ENCODE data around the gene VWA2. TPM values are rescaled to one million over a fixed set of nuclear protein-coding genes. Genes with fewer than 3 reads are reported as not detected.

Gene VWA2
- polyA plus RNA-seq, 1 of the 3 experiments (the other 2 are of a cell fraction): not detected

DNA sequence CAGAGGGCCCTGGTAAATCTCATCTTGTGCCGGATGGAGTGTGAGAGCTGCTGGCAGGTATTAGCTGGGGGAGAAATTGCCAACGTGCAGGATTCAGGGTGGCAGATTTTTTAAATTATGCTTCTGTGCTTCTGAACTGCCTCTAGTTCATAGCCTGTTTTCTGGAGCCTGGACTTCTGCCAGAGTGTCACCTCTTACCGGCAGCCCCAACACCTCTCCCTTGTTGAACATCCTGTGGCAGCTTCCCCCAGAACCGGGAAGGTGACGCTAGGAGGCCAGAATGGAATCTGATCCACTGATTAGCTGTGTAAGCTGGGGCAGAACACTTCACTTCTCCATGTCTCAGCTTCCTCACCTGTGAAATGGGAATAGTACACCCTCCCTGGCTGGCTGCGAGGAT, 5.1 kb downstream of the VWA2 start:
- H2AFZ ChIP-seq (ENCODE audit: low read depth): no peak overlapping the region
- H3K4me3 ChIP-seq (ENCODE audit: low read depth in 2 of 2, low read length in 1 of 2): no peak overlapping the region
- H3K4me2 ChIP-seq: no peak overlapping the region
- ChIA-PET CTCF (interaction anchor here (0.8 to 2.7 kb wide), 4 partner anchors 8 to 60 kb away, joined by 3 to 9 read pairs (median 4); no protein-coding TSS in a partner anchor), POLR2A (no interaction called here)
- H3K36me3 ChIP-seq (replicated peaks in 1 of 2; ENCODE audit: control insufficient read depth in 1 of 2, insufficient read depth in 2 of 2, low read length in 1 of 2): no peaks in the 10 kb centered on the region
- no peak overlapping the region for H3K9ac ChIP-seq
- H3K4me1 ChIP-seq (ENCODE audit: control insufficient read depth in 1 of 2, insufficient read depth in 2 of 2, low read depth in 1 of 2, low read length in 1 of 2): peaks cover 0 to 5% of the 10 kb centered on the region in 2 experiments; a peak in 1 of 4 replicates
- no peaks in the 10 kb centered on the region for H3K9me3 ChIP-seq
- TF ChIP-seq RXRA (IDR thresholded peaks at IDR 0.05; ENCODE audit: borderline replicate concordance, low read depth): no peak
- TF ChIP-seq EZH2phosphoT487 (IDR thresholded peaks at IDR 0.05; ENCODE audit: borderline replicate concordance, low read depth): no peak
- TF ChIP-seq, protein P1, sequence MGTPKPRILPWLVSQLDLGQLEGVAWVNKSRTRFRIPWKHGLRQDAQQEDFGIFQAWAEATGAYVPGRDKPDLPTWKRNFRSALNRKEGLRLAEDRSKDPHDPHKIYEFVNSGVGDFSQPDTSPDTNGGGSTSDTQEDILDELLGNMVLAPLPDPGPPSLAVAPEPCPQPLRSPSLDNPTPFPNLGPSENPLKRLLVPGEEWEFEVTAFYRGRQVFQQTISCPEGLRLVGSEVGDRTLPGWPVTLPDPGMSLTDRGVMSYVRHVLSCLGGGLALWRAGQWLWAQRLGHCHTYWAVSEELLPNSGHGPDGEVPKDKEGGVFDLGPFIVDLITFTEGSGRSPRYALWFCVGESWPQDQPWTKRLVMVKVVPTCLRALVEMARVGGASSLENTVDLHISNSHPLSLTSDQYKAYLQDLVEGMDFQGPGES (IDR thresholded peaks at IDR 0.05; ENCODE audit: low read depth, low read length): no peak
- TF ChIP-seq FOXM1 (IDR thresholded peaks at IDR 0.05; ENCODE audit: low read depth): no peak
- TF ChIP-seq, protein P2, sequence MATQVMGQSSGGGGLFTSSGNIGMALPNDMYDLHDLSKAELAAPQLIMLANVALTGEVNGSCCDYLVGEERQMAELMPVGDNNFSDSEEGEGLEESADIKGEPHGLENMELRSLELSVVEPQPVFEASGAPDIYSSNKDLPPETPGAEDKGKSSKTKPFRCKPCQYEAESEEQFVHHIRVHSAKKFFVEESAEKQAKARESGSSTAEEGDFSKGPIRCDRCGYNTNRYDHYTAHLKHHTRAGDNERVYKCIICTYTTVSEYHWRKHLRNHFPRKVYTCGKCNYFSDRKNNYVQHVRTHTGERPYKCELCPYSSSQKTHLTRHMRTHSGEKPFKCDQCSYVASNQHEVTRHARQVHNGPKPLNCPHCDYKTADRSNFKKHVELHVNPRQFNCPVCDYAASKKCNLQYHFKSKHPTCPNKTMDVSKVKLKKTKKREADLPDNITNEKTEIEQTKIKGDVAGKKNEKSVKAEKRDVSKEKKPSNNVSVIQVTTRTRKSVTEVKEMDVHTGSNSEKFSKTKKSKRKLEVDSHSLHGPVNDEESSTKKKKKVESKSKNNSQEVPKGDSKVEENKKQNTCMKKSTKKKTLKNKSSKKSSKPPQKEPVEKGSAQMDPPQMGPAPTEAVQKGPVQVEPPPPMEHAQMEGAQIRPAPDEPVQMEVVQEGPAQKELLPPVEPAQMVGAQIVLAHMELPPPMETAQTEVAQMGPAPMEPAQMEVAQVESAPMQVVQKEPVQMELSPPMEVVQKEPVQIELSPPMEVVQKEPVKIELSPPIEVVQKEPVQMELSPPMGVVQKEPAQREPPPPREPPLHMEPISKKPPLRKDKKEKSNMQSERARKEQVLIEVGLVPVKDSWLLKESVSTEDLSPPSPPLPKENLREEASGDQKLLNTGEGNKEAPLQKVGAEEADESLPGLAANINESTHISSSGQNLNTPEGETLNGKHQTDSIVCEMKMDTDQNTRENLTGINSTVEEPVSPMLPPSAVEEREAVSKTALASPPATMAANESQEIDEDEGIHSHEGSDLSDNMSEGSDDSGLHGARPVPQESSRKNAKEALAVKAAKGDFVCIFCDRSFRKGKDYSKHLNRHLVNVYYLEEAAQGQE (IDR thresholded peaks at IDR 0.05; ENCODE audit: low read depth, low read length): no peak
- no peak for TF ChIP-seq POLR2AphosphoS5 (IDR thresholded peaks at IDR 0.05; ENCODE audit: low read depth, low read length)
- TF ChIP-seq ELF1 (IDR thresholded peaks at IDR 0.05): no peak
- TF ChIP-seq, protein P3, sequence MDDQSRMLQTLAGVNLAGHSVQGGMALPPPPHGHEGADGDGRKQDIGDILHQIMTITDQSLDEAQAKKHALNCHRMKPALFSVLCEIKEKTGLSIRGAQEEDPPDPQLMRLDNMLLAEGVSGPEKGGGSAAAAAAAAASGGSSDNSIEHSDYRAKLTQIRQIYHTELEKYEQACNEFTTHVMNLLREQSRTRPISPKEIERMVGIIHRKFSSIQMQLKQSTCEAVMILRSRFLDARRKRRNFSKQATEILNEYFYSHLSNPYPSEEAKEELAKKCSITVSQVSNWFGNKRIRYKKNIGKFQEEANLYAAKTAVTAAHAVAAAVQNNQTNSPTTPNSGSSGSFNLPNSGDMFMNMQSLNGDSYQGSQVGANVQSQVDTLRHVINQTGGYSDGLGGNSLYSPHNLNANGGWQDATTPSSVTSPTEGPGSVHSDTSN (IDR thresholded peaks at IDR 0.05): no peak
- TF ChIP-seq, protein P4, sequence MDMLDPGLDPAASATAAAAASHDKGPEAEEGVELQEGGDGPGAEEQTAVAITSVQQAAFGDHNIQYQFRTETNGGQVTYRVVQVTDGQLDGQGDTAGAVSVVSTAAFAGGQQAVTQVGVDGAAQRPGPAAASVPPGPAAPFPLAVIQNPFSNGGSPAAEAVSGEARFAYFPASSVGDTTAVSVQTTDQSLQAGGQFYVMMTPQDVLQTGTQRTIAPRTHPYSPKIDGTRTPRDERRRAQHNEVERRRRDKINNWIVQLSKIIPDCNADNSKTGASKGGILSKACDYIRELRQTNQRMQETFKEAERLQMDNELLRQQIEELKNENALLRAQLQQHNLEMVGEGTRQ (IDR thresholded peaks at IDR 0.05; ENCODE audit: borderline replicate concordance, low read depth, low read length): no peak
- TF ChIP-seq JUND (IDR thresholded peaks at IDR 0.05): no peak
- no peak for TF ChIP-seq SMC3 (IDR thresholded peaks at IDR 0.05; ENCODE audit: low read depth, low read length)
- TF ChIP-seq FOXJ3 (CRISPR knock-in tag; IDR thresholded peaks at IDR 0.05): no peak
- no peak for TF ChIP-seq SIN3A (IDR thresholded peaks at IDR 0.05; ENCODE audit: borderline replicate concordance, low read depth, low read length)
- no peak for TF ChIP-seq FOSL2 (IDR thresholded peaks at IDR 0.05; ENCODE audit: borderline replicate concordance, low read depth)
- WGBS (ENCODE audit: low lambda C conversion rate): 46% methylated on average over 6 of the region's 6 CpGs
- H3K9me2 ChIP-seq: no peaks in the 10 kb centered on the region
- H3K27me3 ChIP-seq (ENCODE audit: insufficient read depth): peaks cover 16% of the 10 kb centered on the region; the same call in 1 of the 2 replicates
- no peak for DNase-seq
- no peaks in the 10 kb centered on the region for H4K20me1 ChIP-seq (ENCODE audit: insufficient read depth)
- H3F3A ChIP-seq (replicated peaks; ENCODE audit: insufficient read depth): no peaks in the 10 kb centered on the region
- no peak overlapping the region for H3K27ac ChIP-seq (ENCODE audit: low read depth in 2 of 2, low read length in 1 of 2)
- no peaks in the 10 kb centered on the region for H3K79me2 ChIP-seq (ENCODE audit: insufficient read depth)

All from SK-N-SH (cell line).